HG02870 (cell line): ENCODE results near the gene KRTAP12-4.
"Not testable (repeated sequence)": the region's sequence is repeated elsewhere in the genome, so short reads cannot be mapped to it uniquely, and the experiment has no call there.

Experiments
- ATAC-seq: cut with Tn5 transposase; IDR thresholded peaks from one replicate; pipeline ENCODE4 v1.9.1; 2021; ENCODE audit warnings: mild to moderate bottlenecking, moderate library complexity; ENCODE audit not compliant: unreplicated experiment

Gene KRTAP12-4

DNA sequence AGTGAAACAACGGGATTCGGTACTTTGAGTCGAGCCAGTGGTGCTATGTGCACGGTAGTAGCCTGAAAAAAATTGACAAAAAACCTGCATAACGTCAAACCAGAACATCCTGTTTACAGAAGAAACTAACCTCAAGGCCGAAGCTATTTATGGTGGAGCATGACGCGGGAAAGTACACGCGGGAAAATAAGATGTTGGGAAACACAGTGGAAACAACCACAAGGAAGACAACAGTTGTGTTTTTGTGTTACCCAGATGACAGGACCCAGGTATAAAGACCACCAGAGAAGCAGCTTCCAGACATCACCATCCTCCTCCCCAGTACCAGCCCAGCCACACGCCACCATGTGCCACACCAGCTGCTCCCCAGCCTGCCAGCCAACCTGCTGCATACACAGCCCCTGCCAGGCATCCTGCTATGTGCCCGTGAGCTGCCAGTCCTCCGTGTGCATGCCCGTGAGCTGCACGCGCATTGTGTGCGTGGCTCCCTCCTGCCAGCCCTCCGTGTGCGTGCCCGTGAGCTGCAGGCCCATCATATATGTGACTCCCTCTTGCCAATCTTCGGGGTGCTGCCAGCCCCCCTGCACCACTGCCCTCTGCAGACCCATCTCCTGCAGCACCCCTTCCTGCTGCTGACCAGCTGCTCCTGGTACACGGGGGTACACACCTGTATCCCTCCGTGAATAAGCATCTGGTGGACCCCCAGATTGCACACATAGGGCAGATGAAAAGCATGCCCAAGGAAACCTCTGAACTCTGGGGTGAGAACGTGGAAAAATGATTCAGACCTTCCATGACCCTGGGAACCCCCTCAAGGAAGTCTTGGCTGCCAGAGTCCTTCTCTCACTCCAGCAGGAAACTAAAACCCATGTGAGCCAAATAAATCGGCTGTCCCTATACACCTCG is 3.4 kb upstream of the KRTAP12-4 start, which contains the start of gene KRTAP12-3:
KRTAP12-3 (plus strand) TSS at position 298 of the 906 bp plus-strand sequence; CDS start at position 346, 48 bp downstream.
- ATAC-seq, result no peak

- no peak for ATAC-seq
Observed at GRCh38 chr21:44656868-44657267, 2.4 kb upstream of the KRTAP12-4 start.

- ATAC-seq, result no peak
Observed at GRCh38 chr21:44653656-44654575, 543 bp downstream of the KRTAP12-4 start.

GRCh38 chr21:44653123-44653522 is 1.3 kb downstream of the KRTAP12-4 start:
- ATAC-seq, result no peak

DNA sequence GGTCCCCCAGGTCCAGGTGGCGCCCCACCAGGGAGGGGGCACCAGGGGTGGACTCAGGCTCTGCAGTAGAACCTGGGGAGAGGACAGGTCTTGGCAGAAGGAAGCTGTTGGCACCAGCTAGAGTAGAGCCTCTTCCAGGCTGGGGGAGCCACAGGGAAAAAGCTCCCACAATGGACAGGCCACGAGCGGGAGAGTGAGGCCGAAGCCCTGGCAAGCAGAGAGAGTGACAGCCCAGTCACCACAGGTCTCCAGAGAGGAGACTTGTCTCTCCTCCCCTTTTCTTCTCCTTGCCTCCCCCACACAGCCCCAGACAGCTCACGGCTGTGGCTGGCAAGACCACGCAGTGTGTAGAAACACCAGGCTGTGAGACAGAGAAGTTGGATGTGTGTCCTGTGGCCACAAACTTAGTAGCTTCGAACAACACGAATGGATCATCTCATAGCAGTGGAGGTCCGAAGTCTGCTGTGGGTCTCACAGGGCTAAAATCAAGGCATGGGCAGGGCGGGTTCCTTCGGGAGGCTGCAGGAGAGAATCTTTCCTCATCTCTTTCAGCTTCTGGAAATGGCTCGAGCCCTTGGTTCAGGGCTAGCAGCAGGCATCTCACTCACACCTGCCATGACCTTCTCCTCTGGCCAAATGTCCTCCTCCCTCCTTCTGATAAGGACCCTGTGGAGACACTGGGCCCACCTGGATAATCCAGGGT is 3.3 kb downstream of the KRTAP12-4 start:
- no peak for ATAC-seq

DNA sequence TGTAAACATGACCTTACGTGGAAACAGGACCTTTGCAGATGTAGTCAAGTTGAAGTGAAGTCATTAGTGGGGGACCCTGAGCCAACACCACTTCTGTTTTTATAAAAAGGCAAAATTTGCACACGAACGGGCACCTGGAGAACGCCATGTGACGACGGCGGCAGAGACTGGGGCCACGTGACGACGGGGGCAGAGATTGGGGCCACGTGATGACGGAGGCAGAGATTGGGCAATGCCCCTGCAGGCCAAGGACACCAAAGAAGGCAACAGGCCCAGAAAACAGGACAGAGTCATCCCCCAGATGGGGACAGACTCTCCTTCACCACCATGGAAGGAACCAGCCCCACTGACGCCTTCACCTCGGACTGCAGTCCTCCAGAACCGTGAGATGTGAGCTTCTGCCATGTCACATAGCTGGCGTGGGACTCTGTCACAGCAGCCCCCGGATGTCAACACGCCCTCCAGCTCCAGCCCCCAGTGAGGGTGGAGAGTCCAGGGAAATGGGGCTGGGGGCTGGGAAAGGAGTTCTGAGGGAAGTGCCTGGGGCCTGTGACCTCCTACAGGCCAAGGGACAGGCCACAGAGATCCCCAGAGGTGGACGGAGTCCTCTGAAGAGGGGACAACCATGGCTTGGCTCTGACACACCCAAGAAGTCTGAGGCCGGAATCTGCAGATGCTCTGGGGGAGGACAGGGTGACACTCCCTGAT is 4.0 kb downstream of the KRTAP12-4 start:
- no peak for ATAC-seq

- ATAC-seq, result no peak
Observed at GRCh38 chr21:44649521-44650100, 4.8 kb downstream of the KRTAP12-4 start.

GRCh38 chr21:44648557-44649311 is 5.7 kb downstream of the KRTAP12-4 start:
- ATAC-seq, result no peak

GRCh38 chr21:44647222-44647552 is 7.3 kb downstream of the KRTAP12-4 start:
- ATAC-seq, result no peak

- not testable (repeated sequence) for ATAC-seq
Observed at GRCh38 chr21:44646366-44647221, 7.9 kb downstream of the KRTAP12-4 start, which contains the start of gene KRTAP10-11. Gene KRTAP10-11, plus strand, starts transcription at chr21:44646414. Its CDS starts 45 bp downstream, at chr21:44646459.

DNA sequence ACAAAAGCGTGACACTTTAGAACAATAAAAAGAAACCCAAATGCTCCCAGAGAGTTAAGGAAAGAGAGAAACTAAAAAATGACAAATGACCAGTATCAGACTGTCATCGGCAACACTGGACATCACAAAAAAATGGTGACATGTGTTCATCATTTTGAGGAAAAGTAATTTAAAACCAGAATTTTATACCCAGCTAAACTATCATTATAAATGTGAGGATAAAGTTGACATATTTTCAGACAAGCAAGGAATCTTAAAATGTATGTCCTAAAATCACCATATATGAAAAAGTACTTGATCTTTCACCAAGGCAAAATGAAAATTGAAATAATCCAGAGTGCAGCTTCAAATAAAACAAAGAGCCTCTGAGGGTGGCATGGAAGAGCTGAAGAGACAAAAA is 9.6 kb downstream of the KRTAP12-4 start:
- ATAC-seq, result no peak

- ATAC-seq, result no peak
Observed at GRCh38 chr21:44643741-44644310, 10.6 kb downstream of the KRTAP12-4 start.

- no peak for ATAC-seq
Observed at GRCh38 chr21:44640761-44641160, 13.7 kb downstream of the KRTAP12-4 start.

GRCh38 chr21:44639331-44639655 is 15.2 kb downstream of the KRTAP12-4 start:
- ATAC-seq, result no peak

DNA sequence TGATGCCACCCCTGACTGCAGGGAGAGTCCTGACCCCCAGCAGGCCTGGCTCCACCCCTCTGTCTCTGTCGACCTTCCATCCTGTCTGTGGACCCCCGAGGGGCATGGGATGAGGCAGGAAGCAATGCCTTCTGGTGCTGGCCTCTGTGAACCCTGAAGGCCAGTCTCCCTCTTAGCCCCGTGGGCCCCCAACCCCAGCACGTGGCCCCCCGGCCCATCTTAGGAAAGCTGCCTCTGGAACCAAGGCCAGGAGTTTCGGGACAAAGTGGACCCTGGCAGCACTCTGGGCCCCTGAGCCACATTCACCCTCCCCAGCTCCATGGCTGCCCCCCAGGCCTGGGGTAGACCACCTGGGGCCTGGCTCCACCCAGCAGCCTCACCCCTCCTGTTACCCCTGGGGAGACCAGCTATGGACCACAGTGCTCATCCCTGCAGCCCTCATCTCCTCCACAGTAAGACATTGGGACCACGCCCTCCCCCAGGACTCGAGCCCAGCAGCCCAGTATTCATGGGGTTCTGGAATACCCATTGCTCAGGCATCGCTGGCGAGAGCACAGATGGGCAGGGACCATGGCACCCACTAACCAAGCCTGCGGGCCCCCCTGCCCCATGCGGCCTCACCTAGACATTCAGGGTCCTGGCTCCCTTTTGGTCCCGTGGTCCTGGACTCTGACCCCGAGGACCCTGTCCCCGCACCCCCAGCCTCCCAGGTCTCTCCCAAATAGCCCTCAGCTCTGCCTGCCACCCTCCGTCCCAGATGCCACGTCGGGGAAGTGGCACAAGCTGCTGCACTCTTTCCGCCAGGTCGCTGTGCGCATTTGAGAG is 15.7 kb downstream of the KRTAP12-4 start:
- ATAC-seq, result not testable (repeated sequence)

- not testable (repeated sequence) for ATAC-seq
Observed at GRCh38 chr21:44637851-44638348, 16.6 kb downstream of the KRTAP12-4 start.
